Measurements from ENCODE around the gene MYO9B. TPM values are rescaled to one million over a fixed set of nuclear protein-coding genes. Genes with fewer than 3 reads are reported as not detected.
"Not testable (repeated sequence)": the region's sequence is repeated elsewhere in the genome, so short reads cannot be mapped to it uniquely, and the experiment has no call there.

The MYO9B gene
- total RNA-seq, 2 donors from 2014 or later = 79.4 to 96.8 TPM

DNA sequence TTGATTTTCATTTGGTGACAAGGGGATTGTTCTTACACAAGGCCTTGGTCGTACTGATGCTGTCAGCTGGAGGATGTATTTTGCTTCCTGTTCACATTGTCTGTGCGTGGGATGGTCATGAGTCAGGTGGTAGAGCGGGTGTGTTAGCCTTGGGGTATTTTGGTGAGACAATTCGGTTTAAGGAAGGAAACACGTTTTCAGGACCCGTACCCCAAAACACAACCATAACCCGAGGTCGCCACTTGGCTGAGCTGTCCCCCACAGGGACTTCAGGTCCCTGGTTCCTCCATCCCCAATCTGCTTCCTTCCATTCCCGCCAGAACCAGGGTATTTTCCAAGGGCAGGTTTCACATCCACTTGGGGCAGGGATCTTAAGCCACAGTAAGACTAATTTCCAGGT is 15.0 kb downstream of the MYO9B start:
- no peaks in the 10 kb centered on the region for H3K4me1 ChIP-seq (ENCODE audit: control insufficient read depth, insufficient read depth, low read length)
- peaks cover 18% of the 10 kb centered on the region for H3K36me3 ChIP-seq (ENCODE audit: control insufficient read depth, insufficient read depth, low read length)
- no peaks in the 10 kb centered on the region for H3K9me3 Mint-ChIP-seq
- H3K27ac Mint-ChIP-seq = peak overlapping the region; percentile 21
- H3K36me3 Mint-ChIP-seq (ENCODE audit: low read depth) = peaks cover 27% of the 10 kb centered on the region
- no peak overlapping the region for H3K4me3 Mint-ChIP-seq
- no peaks in the 10 kb centered on the region for H3K4me1 Mint-ChIP-seq
- H3K4me3 ChIP-seq (ENCODE audit: low read length) = no peak overlapping the region
- H3K9me3 ChIP-seq (ENCODE audit: control insufficient read depth, low read length) = no peaks in the 10 kb centered on the region
- H3K9ac ChIP-seq (ENCODE audit: extremely low read depth, low read length, poor library complexity, severe bottlenecking) = no peak overlapping the region
- no peaks in the 10 kb centered on the region for H3K27me3 Mint-ChIP-seq (ENCODE audit: insufficient read depth)
- 95 to 100% methylated on average over 3 to 9 of the region's 9 CpGs for WGBS, 2 experiments (ENCODE audit: insufficient coverage in 1 of 2, insufficient read length in 1 of 2)
- DNase-seq = no peak
- no peaks in the 10 kb centered on the region for H3K27me3 ChIP-seq (ENCODE audit: control insufficient read depth, insufficient read depth, low read length, poor library complexity, severe bottlenecking)
- no peak overlapping the region for H3K27ac ChIP-seq (ENCODE audit: low read depth, low read length)
- TF ChIP-seq, protein P1, sequence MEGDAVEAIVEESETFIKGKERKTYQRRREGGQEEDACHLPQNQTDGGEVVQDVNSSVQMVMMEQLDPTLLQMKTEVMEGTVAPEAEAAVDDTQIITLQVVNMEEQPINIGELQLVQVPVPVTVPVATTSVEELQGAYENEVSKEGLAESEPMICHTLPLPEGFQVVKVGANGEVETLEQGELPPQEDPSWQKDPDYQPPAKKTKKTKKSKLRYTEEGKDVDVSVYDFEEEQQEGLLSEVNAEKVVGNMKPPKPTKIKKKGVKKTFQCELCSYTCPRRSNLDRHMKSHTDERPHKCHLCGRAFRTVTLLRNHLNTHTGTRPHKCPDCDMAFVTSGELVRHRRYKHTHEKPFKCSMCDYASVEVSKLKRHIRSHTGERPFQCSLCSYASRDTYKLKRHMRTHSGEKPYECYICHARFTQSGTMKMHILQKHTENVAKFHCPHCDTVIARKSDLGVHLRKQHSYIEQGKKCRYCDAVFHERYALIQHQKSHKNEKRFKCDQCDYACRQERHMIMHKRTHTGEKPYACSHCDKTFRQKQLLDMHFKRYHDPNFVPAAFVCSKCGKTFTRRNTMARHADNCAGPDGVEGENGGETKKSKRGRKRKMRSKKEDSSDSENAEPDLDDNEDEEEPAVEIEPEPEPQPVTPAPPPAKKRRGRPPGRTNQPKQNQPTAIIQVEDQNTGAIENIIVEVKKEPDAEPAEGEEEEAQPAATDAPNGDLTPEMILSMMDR (conservative IDR thresholded peaks at IDR 0.05) = no peak

GRCh38 chr19:17091758-17092333 is 16.3 kb downstream of the MYO9B start:
- H3K4me3 Mint-ChIP-seq = no peak overlapping the region
- no peak for DNase-seq
- H3K36me3 ChIP-seq (ENCODE audit: control insufficient read depth, insufficient read depth, low read length) = peaks cover 12% of the 10 kb centered on the region
- no peak overlapping the region for H3K9ac ChIP-seq (ENCODE audit: extremely low read depth, low read length, poor library complexity, severe bottlenecking)
- H3K9me3 ChIP-seq (ENCODE audit: control insufficient read depth, low read length) = no peaks in the 10 kb centered on the region
- 88% methylated on average over 13 to 15 of the region's 15 CpGs for WGBS, 2 experiments (ENCODE audit: insufficient coverage in 1 of 2, insufficient read length in 1 of 2)
- H3K27me3 ChIP-seq (ENCODE audit: control insufficient read depth, insufficient read depth, low read length, poor library complexity, severe bottlenecking) = no peaks in the 10 kb centered on the region
- no peak overlapping the region for H3K4me3 ChIP-seq (ENCODE audit: low read length)
- H3K27ac Mint-ChIP-seq = no peak overlapping the region
- H3K27me3 Mint-ChIP-seq (ENCODE audit: insufficient read depth) = no peaks in the 10 kb centered on the region
- TF ChIP-seq, protein P1 (conservative IDR thresholded peaks at IDR 0.05) = no peak
- no peaks in the 10 kb centered on the region for H3K4me1 Mint-ChIP-seq
- no peaks in the 10 kb centered on the region for H3K4me1 ChIP-seq (ENCODE audit: control insufficient read depth, insufficient read depth, low read length)
- H3K36me3 Mint-ChIP-seq (ENCODE audit: low read depth) = peaks cover 26% of the 10 kb centered on the region
- H3K27ac ChIP-seq (ENCODE audit: low read depth, low read length) = peak overlapping the region; percentile 4
- H3K9me3 Mint-ChIP-seq = no peaks in the 10 kb centered on the region

GRCh38 chr19:17092696-17093095 is 17.1 kb downstream of the MYO9B start:
- WGBS, 2 experiments (ENCODE audit: insufficient coverage in 1 of 2, insufficient read length in 1 of 2) = 100% methylated on average over 1 of the region's 2 CpGs; no CpG with 5 or more reads in 1 of the 2 experiments
- DNase-seq = no peak
- Histone ChIP-seq H3K27me3 (ENCODE audit: control insufficient read depth, insufficient read depth, low read length, poor library complexity, severe bottlenecking) (no peaks in the 10 kb centered on the region), H3K4me3 (ENCODE audit: low read length) (no peak overlapping the region), H3K9me3 (ENCODE audit: control insufficient read depth, low read length) (no peaks in the 10 kb centered on the region), H3K4me1 (ENCODE audit: control insufficient read depth, insufficient read depth, low read length) (no peaks in the 10 kb centered on the region), H3K9ac (ENCODE audit: extremely low read depth, low read length, poor library complexity, severe bottlenecking) (no peak overlapping the region), H3K27ac (ENCODE audit: low read depth, low read length) (no peak overlapping the region), H3K36me3 (ENCODE audit: control insufficient read depth, insufficient read depth, low read length) (peaks cover 8% of the 10 kb centered on the region)
- Mint-ChIP-seq H3K36me3 (ENCODE audit: low read depth) (peaks cover 19% of the 10 kb centered on the region), H3K4me3 (no peak overlapping the region), H3K27me3 (ENCODE audit: insufficient read depth) (no peaks in the 10 kb centered on the region), H3K4me1 (peaks cover 2% of the 10 kb centered on the region), H3K9me3 (no peaks in the 10 kb centered on the region), H3K27ac (no peak overlapping the region)
- TF ChIP-seq, protein P1 (conservative IDR thresholded peaks at IDR 0.05) = no peak

- H3K4me3 ChIP-seq (ENCODE audit: low read length); H3K4me3 Mint-ChIP-seq; H3K4me1 Mint-ChIP-seq; DNase-seq; H3K27ac Mint-ChIP-seq; H3K9ac ChIP-seq (ENCODE audit: extremely low read depth, low read length, poor library complexity, severe bottlenecking); H3K9me3 ChIP-seq (ENCODE audit: control insufficient read depth, low read length); H3K27me3 ChIP-seq (ENCODE audit: control insufficient read depth, insufficient read depth, low read length, poor library complexity, severe bottlenecking); H3K4me1 ChIP-seq (ENCODE audit: control insufficient read depth, insufficient read depth, low read length); H3K27me3 Mint-ChIP-seq (ENCODE audit: insufficient read depth); H3K27ac ChIP-seq (ENCODE audit: low read depth, low read length); H3K9me3 Mint-ChIP-seq: not testable (repeated sequence)
- peaks cover 22% of the 10 kb centered on the region for H3K36me3 Mint-ChIP-seq (ENCODE audit: low read depth)
- peaks cover 13% of the 10 kb centered on the region for H3K36me3 ChIP-seq (ENCODE audit: control insufficient read depth, insufficient read depth, low read length)
- 94 to 97% methylated on average over 3 of the region's 3 CpGs for WGBS, 2 experiments (ENCODE audit: insufficient coverage in 1 of 2, insufficient read length in 1 of 2)
Observed at GRCh38 chr19:17094694-17095093, 19.1 kb downstream of the MYO9B start.
